HS-27A (cell line): ENCODE data around the gene KIAA1191.
"Not testable (repeated sequence)": the region's sequence is repeated elsewhere in the genome, so short reads cannot be mapped to it uniquely, and the experiment has no call there.

ENCODE experiments used
- DNase-seq: peaks from one replicate; pipeline ENCODE4 v3.0.0-alpha.2; 2012; ENCODE audit warnings: low read depth, missing footprints

KIAA1191 gene

DNA sequence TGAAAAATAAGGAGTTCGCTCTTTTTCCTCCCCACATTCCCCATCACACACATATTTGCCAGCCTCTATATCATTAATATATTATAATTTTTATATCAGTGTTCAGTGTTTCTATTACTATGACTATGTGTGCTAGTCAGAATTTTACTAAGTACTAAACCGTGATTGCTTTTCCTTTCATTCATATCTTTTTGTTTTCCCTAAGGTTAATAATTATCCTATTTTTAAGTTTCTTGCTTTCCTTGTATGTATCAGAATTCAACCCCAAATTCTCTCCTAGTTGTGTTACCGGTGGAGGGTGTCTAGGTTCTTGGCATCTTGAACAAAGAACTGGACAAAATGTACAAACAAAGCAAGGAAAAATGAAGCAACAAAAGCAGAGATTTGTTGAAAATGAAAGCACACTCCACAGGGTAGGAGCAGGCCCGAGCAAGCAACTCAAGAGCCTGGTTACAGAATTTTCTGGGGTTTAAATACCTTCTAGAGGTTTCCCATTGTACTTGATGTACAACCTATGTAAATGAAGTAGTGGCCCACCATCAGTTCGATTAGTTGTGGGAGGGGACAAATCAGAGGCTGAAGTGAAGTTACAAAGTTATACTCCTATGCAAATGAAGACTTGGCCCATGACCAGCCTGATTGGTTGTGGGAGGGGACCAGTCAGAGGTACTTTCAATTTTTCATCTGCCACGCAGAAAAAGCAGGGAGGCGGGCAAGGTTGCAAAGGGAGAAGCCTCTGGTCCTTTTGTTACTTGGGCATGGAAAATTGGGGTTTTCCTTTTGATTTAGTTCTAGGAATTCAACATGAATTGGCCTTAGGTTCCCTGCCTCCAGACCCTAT, 43.8 kb downstream of the KIAA1191 start:
- no peak for DNase-seq

GRCh38 chr5:176305356-176305755, 56.2 kb downstream of the KIAA1191 start:
- DNase-seq: not testable (repeated sequence)
